Caco-2 (cell line): Measurements from ENCODE around the gene PDE7B. TPM values are rescaled to one million over a fixed set of nuclear protein-coding genes. Genes with fewer than 3 reads are reported as not detected.

Experiments used
- BruUV-seq: library from RNA; stranded (reverse); fragments of 400-500 nt; replicated peaks from 2 replicates; lab custom pipeline; 2021; lab: Mats Ljungman, UMichigan
- CTCF ChIA-PET: fragments of 300-600 bp; sonication (Branson Sonifier 250); formaldehyde crosslinking; loops from one replicate; lab custom pipeline; 2022; ENCODE audit warnings: antibody characterized with exemption; lab: Charles Lee
- POLR2A ChIA-PET: fragments of 300-600 bp; sonication (Branson Sonifier 250); formaldehyde crosslinking; loops from one replicate; lab custom pipeline; 2022; ENCODE audit warnings: antibody characterized with exemption; lab: Charles Lee
- DNase-seq, 2 experiments: peaks; one replicate each; pipeline versions ENCODE4 v3.0.0 to v3.0.0-alpha.2; 2020 to 2022
- H3K27me3 ChIP-seq: replicated peaks from 2 replicates; pipeline ENCODE4 v1.6.0; 2011; ENCODE audit warnings: low read length; ENCODE audit not compliant: control insufficient read depth, insufficient read depth
- H3K36me3 ChIP-seq: 2 replicates; pipeline ENCODE4 v1.5.1; 2011; ENCODE audit warnings: low read length; ENCODE audit not compliant: control insufficient read depth, insufficient read depth
- H3K4me1 ChIP-seq: fragments of 250-450 bp; sonication (Bioruptor Pico); 2 replicates; pipeline ENCODE4 v1.5.1; 2020; ENCODE audit warnings: mild to moderate bottlenecking
- H3K4me3 ChIP-seq: 2 replicates; pipeline ENCODE4 v1.5.1; 2011; ENCODE audit warnings: low read depth, mild to moderate bottlenecking, control low read depth, low read length
- H3K9me3 ChIP-seq: fragments of 250-450 bp; sonication (Bioruptor Pico); 2 replicates; pipeline ENCODE4 v1.5.1; 2020; ENCODE audit warnings: mild to moderate bottlenecking, moderate library complexity
- H3K27ac Mint-ChIP-seq: one replicate; pipeline ENCODE4 v1.8.0; 2022; ENCODE audit warnings: mixed read lengths; ENCODE audit not compliant: unreplicated experiment
- H3K27me3 Mint-ChIP-seq: one replicate; pipeline ENCODE4 v1.8.0; 2022; ENCODE audit warnings: mixed read lengths; ENCODE audit not compliant: insufficient read depth, unreplicated experiment
- H3K36me3 Mint-ChIP-seq: one replicate; pipeline ENCODE4 v1.8.0; 2022; ENCODE audit warnings: mild to moderate bottlenecking, mixed read lengths; ENCODE audit not compliant: insufficient read depth, unreplicated experiment
- H3K4me1 Mint-ChIP-seq: one replicate; pipeline ENCODE4 v1.8.0; 2022; ENCODE audit warnings: low read depth, mixed read lengths; ENCODE audit not compliant: unreplicated experiment
- H3K4me3 Mint-ChIP-seq: one replicate; pipeline ENCODE4 v1.8.0; 2022; ENCODE audit warnings: mild to moderate bottlenecking, moderate library complexity, mixed read lengths; ENCODE audit not compliant: unreplicated experiment
- H3K9me3 Mint-ChIP-seq: one replicate; pipeline ENCODE4 v1.8.0; 2022; ENCODE audit warnings: mixed read lengths; ENCODE audit not compliant: unreplicated experiment
- intact Hi-C: fragments of 100-400 bp; cut with micrococcal nuclease; formaldehyde crosslinking; loops from one replicate; pipeline ENCODE4 v1.10.0; 2022; ENCODE audit not compliant: unreplicated experiment
- total RNA-seq: library from RNA; stranded (reverse); gene quantifications from 2 replicates; pipeline ENCODE4 v1.2.3, GENCODE V29; 2022
- TF ChIP-seq, protein P1 (sequence below), 2 experiments: fragments of 200-600 bp in 1 of 2; IDR thresholded peaks; 1 replicate in 1 of 2; 2 replicates in 1 of 2; pipeline versions ENCODE4 v1.5.1 to v1.8.0; 2011 to 2022; ENCODE audit warnings: antibody characterized with exemption in 1 of 2, control low read depth in 1 of 2, inconsistent platforms in 1 of 2, low read depth in 1 of 2, low read length in 1 of 2, mild to moderate bottlenecking in 1 of 2, moderate library complexity in 1 of 2; ENCODE audit not compliant: insufficient read depth in 1 of 2, severe bottlenecking in 1 of 2, unreplicated experiment in 1 of 2

PDE7B gene
- total RNA-seq, 1 experiment from 2014 or later = not detected

DNA sequence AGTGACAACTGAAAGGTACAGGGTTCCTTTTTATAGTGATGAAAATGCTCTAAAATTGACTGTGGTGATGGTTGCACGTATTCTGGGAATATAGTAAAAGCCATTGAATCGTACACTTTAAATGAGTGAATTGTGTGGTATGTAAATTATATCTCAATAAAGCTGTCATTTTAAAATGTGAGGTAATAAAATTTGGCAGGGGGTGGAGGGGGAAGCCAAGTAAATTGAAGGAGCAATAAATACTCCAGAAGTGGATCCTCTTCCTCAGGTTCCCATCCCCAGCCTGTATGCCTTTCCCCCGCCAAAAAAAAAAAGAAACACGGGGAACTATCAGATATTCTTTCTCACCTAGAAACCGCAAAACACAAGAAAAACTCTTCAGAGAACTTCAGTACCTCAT is 237.2 kb downstream of the PDE7B start:
- DNase-seq = no peak
- Histone ChIP-seq H3K36me3 (no peaks in the 10 kb centered on the region), H3K4me1 (0 out of 2 replicates have a peak, but pooled peaks cover 4% of the 10 kb centered on the region), H3K4me3 (no peak overlapping the region), H3K27me3 (no peaks in the 10 kb centered on the region), H3K9me3 (no peaks in the 10 kb centered on the region)
- ChIA-PET POLR2A (no interaction called here), CTCF (no interaction called here)
- intact Hi-C loops = no loop called here
- Mint-ChIP-seq H3K9me3 (no peaks in the 10 kb centered on the region), H3K4me1 (no peaks in the 10 kb centered on the region), H3K27me3 (no peaks in the 10 kb centered on the region), H3K36me3 (no peaks in the 10 kb centered on the region), H3K4me3 (no peak overlapping the region), H3K27ac (no peak overlapping the region)
- BruUV-seq = no TSS peak
- TF ChIP-seq, protein P1, sequence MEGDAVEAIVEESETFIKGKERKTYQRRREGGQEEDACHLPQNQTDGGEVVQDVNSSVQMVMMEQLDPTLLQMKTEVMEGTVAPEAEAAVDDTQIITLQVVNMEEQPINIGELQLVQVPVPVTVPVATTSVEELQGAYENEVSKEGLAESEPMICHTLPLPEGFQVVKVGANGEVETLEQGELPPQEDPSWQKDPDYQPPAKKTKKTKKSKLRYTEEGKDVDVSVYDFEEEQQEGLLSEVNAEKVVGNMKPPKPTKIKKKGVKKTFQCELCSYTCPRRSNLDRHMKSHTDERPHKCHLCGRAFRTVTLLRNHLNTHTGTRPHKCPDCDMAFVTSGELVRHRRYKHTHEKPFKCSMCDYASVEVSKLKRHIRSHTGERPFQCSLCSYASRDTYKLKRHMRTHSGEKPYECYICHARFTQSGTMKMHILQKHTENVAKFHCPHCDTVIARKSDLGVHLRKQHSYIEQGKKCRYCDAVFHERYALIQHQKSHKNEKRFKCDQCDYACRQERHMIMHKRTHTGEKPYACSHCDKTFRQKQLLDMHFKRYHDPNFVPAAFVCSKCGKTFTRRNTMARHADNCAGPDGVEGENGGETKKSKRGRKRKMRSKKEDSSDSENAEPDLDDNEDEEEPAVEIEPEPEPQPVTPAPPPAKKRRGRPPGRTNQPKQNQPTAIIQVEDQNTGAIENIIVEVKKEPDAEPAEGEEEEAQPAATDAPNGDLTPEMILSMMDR (IDR thresholded peaks at IDR 0.05; ENCODE audit: insufficient read depth in 1 of 2, low read depth in 1 of 2, low read length in 1 of 2, severe bottlenecking in 1 of 2, unreplicated experiment in 1 of 2) = no peak

DNA sequence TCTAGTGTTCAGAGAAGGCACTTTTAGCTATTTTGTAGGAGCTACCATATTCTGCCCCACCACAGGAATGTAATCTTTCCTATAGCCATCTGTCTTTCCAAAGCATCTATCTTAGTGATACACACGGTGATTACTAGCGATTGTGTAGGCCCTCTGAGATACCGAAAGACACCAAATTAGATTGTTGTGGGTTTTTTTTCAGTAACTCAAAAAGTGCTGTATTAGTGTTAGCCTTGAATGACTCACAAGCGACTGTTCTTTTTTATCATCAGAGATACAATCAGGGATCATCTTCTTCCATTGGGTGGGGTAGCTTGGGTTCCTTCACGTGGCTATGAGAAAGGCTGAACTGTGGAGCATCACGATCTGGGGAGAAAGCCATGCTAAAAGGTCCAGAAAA is 238.4 kb downstream of the PDE7B start:
- Mint-ChIP-seq H3K27me3 (no peaks in the 10 kb centered on the region), H3K27ac (no peak overlapping the region), H3K4me3 (no peak overlapping the region), H3K9me3 (peaks cover 10% of the 10 kb centered on the region), H3K36me3 (no peaks in the 10 kb centered on the region), H3K4me1 (no peaks in the 10 kb centered on the region)
- no peaks in the 10 kb centered on the region for H3K27me3 ChIP-seq
- no peak overlapping the region for H3K4me3 ChIP-seq
- no peaks in the 10 kb centered on the region for H3K9me3 ChIP-seq
- DNase-seq = no peak
- POLR2A ChIA-PET = no interaction called here
- H3K36me3 ChIP-seq = no peaks in the 10 kb centered on the region
- intact Hi-C loops = no loop called here
- TF ChIP-seq, protein P1 (IDR thresholded peaks at IDR 0.05; ENCODE audit: insufficient read depth in 1 of 2, low read depth in 1 of 2, low read length in 1 of 2, severe bottlenecking in 1 of 2, unreplicated experiment in 1 of 2) = no peak
- H3K4me1 ChIP-seq = 0 out of 2 replicates have a peak, but pooled peaks cover 4% of the 10 kb centered on the region
- BruUV-seq = no TSS peak
- CTCF ChIA-PET = no interaction called here

DNA sequence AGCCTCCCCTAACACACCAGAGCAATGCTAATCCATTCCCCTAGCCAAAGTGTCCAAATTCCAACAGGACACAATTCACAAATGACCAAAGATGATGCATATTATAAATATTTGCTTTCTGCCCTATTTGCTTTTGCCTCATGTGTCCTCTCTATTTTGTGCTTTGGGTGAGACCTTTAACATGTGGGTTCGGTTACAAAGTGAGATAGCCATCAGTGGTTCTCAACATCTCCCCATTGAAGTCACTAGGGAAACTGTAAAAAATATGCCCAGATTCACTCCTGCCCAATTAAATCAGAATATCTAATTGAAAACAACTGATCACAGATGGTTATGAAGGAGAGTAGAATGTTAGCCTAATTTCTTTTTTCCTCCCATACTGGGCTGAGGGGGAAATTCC is 239.4 kb downstream of the PDE7B start:
- peaks cover 10% of the 10 kb centered on the region for H3K9me3 Mint-ChIP-seq
- TF ChIP-seq, protein P1 (IDR thresholded peaks at IDR 0.05; ENCODE audit: insufficient read depth in 1 of 2, low read depth in 1 of 2, low read length in 1 of 2, severe bottlenecking in 1 of 2, unreplicated experiment in 1 of 2) = no peak
- no peak overlapping the region for H3K27ac Mint-ChIP-seq
- no peaks in the 10 kb centered on the region for H3K9me3 ChIP-seq
- H3K27me3 ChIP-seq = no peaks in the 10 kb centered on the region
- DNase-seq = no peak
- no TSS peak for BruUV-seq
- no peaks in the 10 kb centered on the region for H3K36me3 ChIP-seq
- intact Hi-C loops = no loop called here
- POLR2A ChIA-PET = no interaction called here
- CTCF ChIA-PET = no interaction called here
- no peak overlapping the region for H3K4me3 Mint-ChIP-seq
- H3K4me1 Mint-ChIP-seq = no peaks in the 10 kb centered on the region
- no peaks in the 10 kb centered on the region for H3K36me3 Mint-ChIP-seq
- no peaks in the 10 kb centered on the region for H3K27me3 Mint-ChIP-seq
- H3K4me3 ChIP-seq = no peak overlapping the region
- 0 out of 2 replicates have a peak, but pooled peaks cover 4% of the 10 kb centered on the region for H3K4me1 ChIP-seq
